ENCODE results near the gene AMOTL1. TPM values are rescaled to one million over a fixed set of nuclear protein-coding genes. Genes with fewer than 3 reads are reported as not detected.

The AMOTL1 gene
- total RNA-seq, 1 experiment from 2014 or later, result 76.6 TPM

GRCh38 chr11:94747146-94747545 is 21.0 kb upstream of the AMOTL1 start:
- ChIA-PET CTCF (interaction anchor here (0.5 to 2.7 kb wide), 10 partner anchors 12 to 226 kb away, joined by 3 to 11 read pairs (median 4); partner anchors contain the start of genes CWC15 and KDM4D), POLR2A (interaction anchor here (0.7 to 7.4 kb wide), 10 partner anchors 10 to 41 kb away, joined by 3 to 52 read pairs (median 4); partner anchors contain the start of gene AMOTL1)
- peak overlapping the region; percentile 2 for H3K4me3 Mint-ChIP-seq (ENCODE audit: unreplicated experiment)

GRCh38 chr11:94747601-94748041 is 20.5 kb upstream of the AMOTL1 start:
- peaks cover 59% of the 10 kb centered on the region for H3K4me1 Mint-ChIP-seq (ENCODE audit: insufficient read depth, unreplicated experiment)
- no peaks in the 10 kb centered on the region for H3K9me3 Mint-ChIP-seq (ENCODE audit: unreplicated experiment)
- POLR2A ChIA-PET, result interaction anchor here (0.9 to 7.4 kb wide), 10 partner anchors 10 to 41 kb away, joined by 3 to 52 read pairs (median 4); partner anchors contain the start of gene AMOTL1
- no peaks in the 10 kb centered on the region for H3K27me3 Mint-ChIP-seq (ENCODE audit: insufficient read depth, unreplicated experiment)
- DNase-seq (ENCODE audit: unreplicated experiment), result peak; percentile 59
- intact Hi-C loops (cut with micrococcal nuclease), result loop anchor here (2.0 kb wide), 2 partner anchors 21 to 41 kb away; partner anchors contain the start of gene AMOTL1
- BruUV-seq (replicated peaks), result no TSS peak
- peaks cover 11% of the 10 kb centered on the region for H3K36me3 Mint-ChIP-seq (ENCODE audit: insufficient read depth, unreplicated experiment)
- no peak for TF ChIP-seq CTCF (IDR thresholded peaks at IDR 0.05; ENCODE audit: unreplicated experiment)
- peak overlapping the region; percentile 95 for H3K27ac Mint-ChIP-seq (ENCODE audit: low read depth, unreplicated experiment)
- peak overlapping the region; percentile 2 for H3K4me3 Mint-ChIP-seq (ENCODE audit: unreplicated experiment)
- CTCF ChIA-PET, result interaction anchor here (0.9 to 2.7 kb wide), 6 partner anchors 12 to 38 kb away, joined by 3 to 11 read pairs (median 3); no protein-coding TSS in a partner anchor

More at GRCh38 chr11:94747146-94747545, 21.0 kb upstream of the AMOTL1 start:
- Mint-ChIP-seq H3K9me3 (ENCODE audit: unreplicated experiment) (no peaks in the 10 kb centered on the region), H3K36me3 (ENCODE audit: insufficient read depth, unreplicated experiment) (peaks cover 13% of the 10 kb centered on the region), H3K4me1 (ENCODE audit: insufficient read depth, unreplicated experiment) (peaks cover 57% of the 10 kb centered on the region), H3K27ac (ENCODE audit: low read depth, unreplicated experiment) (peak overlapping the region; percentile 95), H3K27me3 (ENCODE audit: insufficient read depth, unreplicated experiment) (no peaks in the 10 kb centered on the region)
- BruUV-seq (replicated peaks), result no TSS peak
- no peak for TF ChIP-seq CTCF (IDR thresholded peaks at IDR 0.05; ENCODE audit: unreplicated experiment)
- DNase-seq (ENCODE audit: unreplicated experiment), result peak; percentile 64
- intact Hi-C loops (cut with micrococcal nuclease), result loop anchor here (2.0 kb wide), 2 partner anchors 22 to 40 kb away; partner anchors contain the start of gene AMOTL1

- H3K36me3 Mint-ChIP-seq (ENCODE audit: insufficient read depth, unreplicated experiment), result peaks cover 13% of the 10 kb centered on the region
- peaks cover 59% of the 10 kb centered on the region for H3K4me1 Mint-ChIP-seq (ENCODE audit: insufficient read depth, unreplicated experiment)
- ChIA-PET CTCF (interaction anchor here (0.8 to 2.3 kb wide), 7 partner anchors 17 to 149 kb away, joined by 3 to 12 read pairs (median 4); no protein-coding TSS in a partner anchor), POLR2A (interaction anchor here (0.6 to 7.4 kb wide), 5 partner anchors 13 to 1446 kb away, joined by 3 to 52 read pairs (median 27); partner anchors contain the start of gene AMOTL1)
- no peak overlapping the region for H3K4me3 Mint-ChIP-seq (ENCODE audit: unreplicated experiment)
- no peaks in the 10 kb centered on the region for H3K27me3 Mint-ChIP-seq (ENCODE audit: insufficient read depth, unreplicated experiment)
- TF ChIP-seq CTCF (IDR thresholded peaks at IDR 0.05; ENCODE audit: unreplicated experiment), result no peak
- intact Hi-C loops (cut with micrococcal nuclease), result no loop called here
- peak overlapping the region; percentile 95 for H3K27ac Mint-ChIP-seq (ENCODE audit: low read depth, unreplicated experiment)
- BruUV-seq (replicated peaks), result no TSS peak
- peak; percentile 90 for DNase-seq (ENCODE audit: unreplicated experiment)
- no peaks in the 10 kb centered on the region for H3K9me3 Mint-ChIP-seq (ENCODE audit: unreplicated experiment)
Measured at GRCh38 chr11:94749369-94749768, 18.8 kb upstream of the AMOTL1 start.

GRCh38 chr11:94750319-94751217 is 17.6 kb upstream of the AMOTL1 start:
- ChIA-PET CTCF (interaction anchor here (1.0 to 2.3 kb wide), 4 partner anchors 36 to 147 kb away, joined by 3 to 12 read pairs (median 4); no protein-coding TSS in a partner anchor), POLR2A (interaction anchor here (0.8 to 7.4 kb wide), 4 partner anchors 17 to 69 kb away, joined by 3 to 52 read pairs (median 35); partner anchors contain the start of gene AMOTL1)

More at GRCh38 chr11:94750319-94751217, 17.6 kb upstream of the AMOTL1 start:
- no TSS peak for BruUV-seq (replicated peaks)
- H3K36me3 Mint-ChIP-seq (ENCODE audit: insufficient read depth, unreplicated experiment), result peaks cover 13% of the 10 kb centered on the region
- peak; percentile 74 for DNase-seq (ENCODE audit: unreplicated experiment)
- H3K4me3 Mint-ChIP-seq (ENCODE audit: unreplicated experiment), result peak overlapping the region; percentile 17
- peak overlapping the region; percentile 95 for H3K27ac Mint-ChIP-seq (ENCODE audit: low read depth, unreplicated experiment)
- no peaks in the 10 kb centered on the region for H3K9me3 Mint-ChIP-seq (ENCODE audit: unreplicated experiment)
- H3K27me3 Mint-ChIP-seq (ENCODE audit: insufficient read depth, unreplicated experiment), result no peaks in the 10 kb centered on the region
- peaks cover 59% of the 10 kb centered on the region for H3K4me1 Mint-ChIP-seq (ENCODE audit: insufficient read depth, unreplicated experiment)
- no peak for TF ChIP-seq CTCF (IDR thresholded peaks at IDR 0.05; ENCODE audit: unreplicated experiment)
- intact Hi-C loops (cut with micrococcal nuclease), result no loop called here

Data from MCF 10A (cell line).